ENCODE data around the gene CRIP2. TPM values are rescaled to one million over a fixed set of nuclear protein-coding genes. Genes with fewer than 3 reads are reported as not detected.

Gene CRIP2
- total and polyA plus RNA-seq, 2 of the 13 experiments (the other 11 are each of a cell fraction or from before 2014, with no cell fraction given) = 31.6 to 37.9 TPM

DNA sequence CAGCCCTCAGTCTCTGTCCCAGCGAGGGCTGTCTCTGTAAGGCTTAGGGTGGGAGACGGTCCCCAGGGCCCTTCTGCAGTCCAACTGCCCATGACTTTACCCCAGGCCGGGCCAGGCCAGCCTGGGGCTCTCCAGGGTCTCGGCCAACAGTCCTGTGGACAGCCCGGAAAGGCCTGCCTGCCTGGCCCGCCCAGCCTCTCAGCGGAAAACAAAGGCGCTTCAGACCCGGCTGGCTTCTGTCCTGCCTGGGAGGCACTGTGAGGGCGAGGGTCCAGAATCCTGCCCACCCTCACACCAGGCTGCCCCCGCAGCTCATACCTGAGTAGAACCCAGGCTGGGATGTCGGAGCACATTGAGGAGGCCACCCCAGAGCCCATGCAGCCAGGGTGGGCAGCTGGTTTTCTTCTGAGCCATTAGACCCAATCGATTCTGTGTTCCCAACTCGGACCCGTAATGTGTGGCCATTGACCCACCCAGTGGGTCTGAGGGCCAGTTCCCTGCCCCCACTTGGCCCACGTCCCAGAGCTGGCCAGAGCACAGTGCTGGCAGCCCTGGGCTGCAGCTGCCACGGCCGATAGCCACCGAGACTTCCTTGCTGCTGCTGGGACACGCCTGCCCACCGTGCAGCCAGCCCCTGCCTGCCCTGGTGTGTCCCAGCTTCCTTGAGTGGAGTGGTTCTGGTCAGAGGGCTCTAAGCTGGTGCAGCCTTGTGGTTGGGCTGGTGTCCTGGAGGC, 1.6 kb downstream of the CRIP2 start (continued):
- TF ChIP-seq, protein P1, sequence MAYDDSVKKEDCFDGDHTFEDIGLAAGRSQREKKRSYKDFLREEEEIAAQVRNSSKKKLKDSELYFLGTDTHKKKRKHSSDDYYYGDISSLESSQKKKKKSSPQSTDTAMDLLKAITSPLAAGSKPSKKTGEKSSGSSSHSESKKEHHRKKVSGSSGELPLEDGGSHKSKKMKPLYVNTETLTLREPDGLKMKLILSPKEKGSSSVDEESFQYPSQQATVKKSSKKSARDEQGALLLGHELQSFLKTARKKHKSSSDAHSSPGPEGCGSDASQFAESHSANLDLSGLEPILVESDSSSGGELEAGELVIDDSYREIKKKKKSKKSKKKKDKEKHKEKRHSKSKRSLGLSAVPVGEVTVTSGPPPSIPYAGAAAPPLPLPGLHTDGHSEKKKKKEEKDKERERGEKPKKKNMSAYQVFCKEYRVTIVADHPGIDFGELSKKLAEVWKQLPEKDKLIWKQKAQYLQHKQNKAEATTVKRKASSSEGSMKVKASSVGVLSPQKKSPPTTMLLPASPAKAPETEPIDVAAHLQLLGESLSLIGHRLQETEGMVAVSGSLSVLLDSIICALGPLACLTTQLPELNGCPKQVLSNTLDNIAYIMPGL (CRISPR knock-in tag; IDR thresholded peaks at IDR 0.05; ENCODE audit: borderline replicate concordance in 1 of 2, low read depth in 1 of 2) = peak in 1 of 2 experiments; percentile 13; a peak in 1 of 4 replicates
- TF ChIP-seq, protein P2, sequence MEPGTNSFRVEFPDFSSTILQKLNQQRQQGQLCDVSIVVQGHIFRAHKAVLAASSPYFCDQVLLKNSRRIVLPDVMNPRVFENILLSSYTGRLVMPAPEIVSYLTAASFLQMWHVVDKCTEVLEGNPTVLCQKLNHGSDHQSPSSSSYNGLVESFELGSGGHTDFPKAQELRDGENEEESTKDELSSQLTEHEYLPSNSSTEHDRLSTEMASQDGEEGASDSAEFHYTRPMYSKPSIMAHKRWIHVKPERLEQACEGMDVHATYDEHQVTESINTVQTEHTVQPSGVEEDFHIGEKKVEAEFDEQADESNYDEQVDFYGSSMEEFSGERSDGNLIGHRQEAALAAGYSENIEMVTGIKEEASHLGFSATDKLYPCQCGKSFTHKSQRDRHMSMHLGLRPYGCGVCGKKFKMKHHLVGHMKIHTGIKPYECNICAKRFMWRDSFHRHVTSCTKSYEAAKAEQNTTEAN (CRISPR knock-in tag; conservative IDR thresholded peaks at IDR 0.05) = 0 out of 2 replicates have a peak, but pooled peaks have one; percentile 44
- TF ChIP-seq ZNF430 (CRISPR knock-in tag; IDR thresholded peaks at IDR 0.05) = peak; percentile 44; the same call in 1 of the 2 replicates
- peak; percentile 69; the same call in 1 of the 2 replicates for TF ChIP-seq PHF8 (CRISPR knock-in tag; IDR thresholded peaks at IDR 0.05)
- TF ChIP-seq ZFY (CRISPR knock-in tag; IDR thresholded peaks at IDR 0.05) = peak; percentile 70
- TF ChIP-seq, protein P3, sequence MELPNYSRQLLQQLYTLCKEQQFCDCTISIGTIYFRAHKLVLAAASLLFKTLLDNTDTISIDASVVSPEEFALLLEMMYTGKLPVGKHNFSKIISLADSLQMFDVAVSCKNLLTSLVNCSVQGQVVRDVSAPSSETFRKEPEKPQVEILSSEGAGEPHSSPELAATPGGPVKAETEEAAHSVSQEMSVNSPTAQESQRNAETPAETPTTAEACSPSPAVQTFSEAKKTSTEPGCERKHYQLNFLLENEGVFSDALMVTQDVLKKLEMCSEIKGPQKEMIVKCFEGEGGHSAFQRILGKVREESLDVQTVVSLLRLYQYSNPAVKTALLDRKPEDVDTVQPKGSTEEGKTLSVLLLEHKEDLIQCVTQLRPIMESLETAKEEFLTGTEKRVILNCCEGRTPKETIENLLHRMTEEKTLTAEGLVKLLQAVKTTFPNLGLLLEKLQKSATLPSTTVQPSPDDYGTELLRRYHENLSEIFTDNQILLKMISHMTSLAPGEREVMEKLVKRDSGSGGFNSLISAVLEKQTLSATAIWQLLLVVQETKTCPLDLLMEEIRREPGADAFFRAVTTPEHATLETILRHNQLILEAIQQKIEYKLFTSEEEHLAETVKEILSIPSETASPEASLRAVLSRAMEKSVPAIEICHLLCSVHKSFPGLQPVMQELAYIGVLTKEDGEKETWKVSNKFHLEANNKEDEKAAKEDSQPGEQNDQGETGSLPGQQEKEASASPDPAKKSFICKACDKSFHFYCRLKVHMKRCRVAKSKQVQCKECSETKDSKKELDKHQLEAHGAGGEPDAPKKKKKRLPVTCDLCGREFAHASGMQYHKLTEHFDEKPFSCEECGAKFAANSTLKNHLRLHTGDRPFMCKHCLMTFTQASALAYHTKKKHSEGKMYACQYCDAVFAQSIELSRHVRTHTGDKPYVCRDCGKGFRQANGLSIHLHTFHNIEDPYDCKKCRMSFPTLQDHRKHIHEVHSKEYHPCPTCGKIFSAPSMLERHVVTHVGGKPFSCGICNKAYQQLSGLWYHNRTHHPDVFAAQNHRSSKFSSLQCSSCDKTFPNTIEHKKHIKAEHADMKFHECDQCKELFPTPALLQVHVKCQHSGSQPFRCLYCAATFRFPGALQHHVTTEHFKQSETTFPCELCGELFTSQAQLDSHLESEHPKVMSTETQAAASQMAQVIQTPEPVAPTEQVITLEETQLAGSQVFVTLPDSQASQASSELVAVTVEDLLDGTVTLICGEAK (IDR thresholded peaks at IDR 0.05) = no peak
- TF ChIP-seq, protein P3 (CRISPR knock-in tag; IDR thresholded peaks at IDR 0.05) = 0 out of 2 replicates have a peak, but pooled peaks have one; percentile 51
- no peak for TF ChIP-seq ZNF44 (CRISPR knock-in tag; IDR thresholded peaks at IDR 0.05)
- TF ChIP-seq XRCC5 (optimal IDR thresholded peaks at IDR 0.05; ENCODE audit: low read length) = peak; percentile 6
- no peak; the same call in 1 of the 2 replicates for TF ChIP-seq ZNF839 (CRISPR knock-in tag; IDR thresholded peaks at IDR 0.05; ENCODE audit: borderline replicate concordance)
- TF ChIP-seq CENPT (CRISPR knock-in tag; IDR thresholded peaks at IDR 0.05; ENCODE audit: low read depth) = peak; percentile 83; the same call in 1 of the 2 replicates
- no peak for TF ChIP-seq ZFAT (CRISPR knock-in tag; conservative IDR thresholded peaks at IDR 0.05)
- peak; percentile 20; the same call in 1 of the 2 replicates for TF ChIP-seq ZNF225 (CRISPR knock-in tag; IDR thresholded peaks at IDR 0.05)
- TF ChIP-seq SPEN (CRISPR knock-in tag; IDR thresholded peaks at IDR 0.05; ENCODE audit: low read depth) = peak; percentile 12; the same call in 1 of the 2 replicates
- no peak for TF ChIP-seq TMF1 (CRISPR knock-in tag; IDR thresholded peaks at IDR 0.05; ENCODE audit: low read depth)
- no peak for TF ChIP-seq MEF2D (CRISPR knock-in tag; IDR thresholded peaks at IDR 0.05)

Measured in HepG2 (cell line).